ENCODE measurements around the gene MICU1. TPM values are rescaled to one million over a fixed set of nuclear protein-coding genes. Genes with fewer than 3 reads are reported as not detected.

Gene MICU1
- total and polyA plus RNA-seq, 2 of the 13 experiments (the other 11 are each of a cell fraction or from before 2014, with no cell fraction given) = 32.5 to 56.1 TPM

GRCh38 chr10:72337722-72338121, 288.2 kb downstream of the MICU1 start:
- no peak for TF ChIP-seq NFE2L1 (CRISPR knock-in tag; IDR thresholded peaks at IDR 0.05; ENCODE audit: borderline replicate concordance)
- TF ChIP-seq, protein P1, sequence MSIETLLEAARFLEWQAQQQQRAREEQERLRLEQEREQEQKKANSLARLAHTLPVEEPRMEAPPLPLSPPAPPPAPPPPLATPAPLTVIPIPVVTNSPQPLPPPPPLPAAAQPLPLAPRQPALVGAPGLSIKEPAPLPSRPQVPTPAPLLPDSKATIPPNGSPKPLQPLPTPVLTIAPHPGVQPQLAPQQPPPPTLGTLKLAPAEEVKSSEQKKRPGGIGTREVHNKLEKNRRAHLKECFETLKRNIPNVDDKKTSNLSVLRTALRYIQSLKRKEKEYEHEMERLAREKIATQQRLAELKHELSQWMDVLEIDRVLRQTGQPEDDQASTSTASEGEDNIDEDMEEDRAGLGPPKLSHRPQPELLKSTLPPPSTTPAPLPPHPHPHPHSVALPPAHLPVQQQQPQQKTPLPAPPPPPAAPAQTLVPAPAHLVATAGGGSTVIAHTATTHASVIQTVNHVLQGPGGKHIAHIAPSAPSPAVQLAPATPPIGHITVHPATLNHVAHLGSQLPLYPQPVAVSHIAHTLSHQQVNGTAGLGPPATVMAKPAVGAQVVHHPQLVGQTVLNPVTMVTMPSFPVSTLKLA (IDR thresholded peaks at IDR 0.05) = peak; percentile 55
- Histone ChIP-seq H3K79me2 (ENCODE audit: insufficient read depth, low read length) (no peaks in the 10 kb centered on the region), H3K4me1 (ENCODE audit: insufficient read depth, low read length) (peaks cover 44% of the 10 kb centered on the region), H3K4me3 (replicated peaks in 1 of 3; ENCODE audit: insufficient read depth in 1 of 3, low read depth in 2 of 3, low read length in 3 of 3) (no peak overlapping the region), H3K36me3 (replicated peaks in 1 of 2; ENCODE audit: control insufficient read depth in 1 of 2, insufficient read depth in 2 of 2, low read length in 2 of 2) (peaks cover 16 to 42% of the 10 kb centered on the region in 2 experiments), H3K9me3 (ENCODE audit: low read length) (no peaks in the 10 kb centered on the region), H3K27ac (ENCODE audit: extremely low read length, insufficient read depth, low read length) (no peak overlapping the region), H3K9ac (ENCODE audit: insufficient read depth, low read depth, low read length) (no peak overlapping the region), H2AFZ (ENCODE audit: low read length) (no peak overlapping the region), H3K4me2 (ENCODE audit: low read depth, low read length) (no peak overlapping the region), H3K27me3 (ENCODE audit: control insufficient read depth in 1 of 2, insufficient read depth in 2 of 2, low read length in 2 of 2) (no peaks in the 10 kb centered on the region), H4K20me1 (ENCODE audit: insufficient read depth, low read length) (no peaks in the 10 kb centered on the region)
- CTCF ChIA-PET (ENCODE audit: low intra/inter-chr PET ratio, low total read pairs) = interaction anchor here (1.3 to 2.0 kb wide), 2 partner anchors 212 to 290 kb away, joined by 5 to 7 read pairs; no protein-coding TSS in a partner anchor
- intact Hi-C loops (cut with micrococcal nuclease; ENCODE audit: unreplicated experiment) = loop anchor here (5.0 kb wide), 1 partner anchor 290 kb away; no protein-coding TSS in a partner anchor
- WGBS (ENCODE audit: low lambda C conversion rate) = 86% methylated on average over 9 of the region's 9 CpGs
- FAIRE-seq = peak; percentile 23
- ATAC-seq = no peak
- in situ Hi-C loops (cut with HindIII; ENCODE audit: extremely low pct_ligation_motif_present, low pct_unique_long_range_greater_than_20kb) = loop anchor here (10.0 to 25.0 kb wide), 2 partner anchors 250 to 373 kb away; partner anchors contain the start of genes CHST3 and SPOCK2
- no peak for DNase-seq (ENCODE audit: low spot score)
- POLR2A ChIA-PET = interaction anchor here (1.0 to 1.3 kb wide), 3 partner anchors 16 to 122 kb away, joined by 3 to 4 read pairs (median 3); partner anchors contain the start of genes ANAPC16, ASCC1 and DDIT4
- no TSS peak for BruUV-seq (replicated peaks)

- BruUV-seq (replicated peaks) = no TSS peak
- in situ Hi-C loops (cut with HindIII; ENCODE audit: extremely low pct_ligation_motif_present, low pct_unique_long_range_greater_than_20kb) (loop anchor here (10.0 to 25.0 kb wide), 2 partner anchors 250 to 372 kb away; partner anchors contain the start of genes CHST3 and SPOCK2), intact Hi-C loops (cut with micrococcal nuclease; ENCODE audit: unreplicated experiment) (loop anchor here (5.0 kb wide), 1 partner anchor 290 kb away; no protein-coding TSS in a partner anchor)
- POLR2A ChIA-PET = interaction anchor here (0.8 to 1.3 kb wide), 4 partner anchors 17 to 121 kb away, joined by 3 to 4 read pairs (median 4); partner anchors contain the start of genes ANAPC16, ASCC1 and DDIT4
- CTCF ChIA-PET (ENCODE audit: low intra/inter-chr PET ratio, low total read pairs) = interaction anchor here (1.3 to 2.0 kb wide), 2 partner anchors 211 to 289 kb away, joined by 5 to 7 read pairs; no protein-coding TSS in a partner anchor
- Histone ChIP-seq H3K4me1 (ENCODE audit: insufficient read depth, low read length) (peaks cover 50% of the 10 kb centered on the region), H3K4me2 (ENCODE audit: low read depth, low read length) (no peak overlapping the region), H3K27ac (ENCODE audit: extremely low read length, insufficient read depth, low read length) (no peak overlapping the region), H3K36me3 (replicated peaks in 1 of 2; ENCODE audit: control insufficient read depth in 1 of 2, insufficient read depth in 2 of 2, low read length in 2 of 2) (peaks cover 15 to 37% of the 10 kb centered on the region in 2 experiments), H3K79me2 (ENCODE audit: insufficient read depth, low read length) (no peaks in the 10 kb centered on the region), H3K27me3 (ENCODE audit: control insufficient read depth in 1 of 2, insufficient read depth in 2 of 2, low read length in 2 of 2) (no peaks in the 10 kb centered on the region), H3K4me3 (replicated peaks in 1 of 3; ENCODE audit: insufficient read depth in 1 of 3, low read depth in 2 of 3, low read length in 3 of 3) (no peak overlapping the region), H3K9me3 (ENCODE audit: low read length) (no peaks in the 10 kb centered on the region), H3K9ac (ENCODE audit: insufficient read depth, low read depth, low read length) (no peak overlapping the region), H4K20me1 (ENCODE audit: insufficient read depth, low read length) (no peaks in the 10 kb centered on the region), H2AFZ (ENCODE audit: low read length) (no peak overlapping the region)
- ATAC-seq (peak; percentile 41), FAIRE-seq (peak; percentile 46), DNase-seq (ENCODE audit: low spot score) (peak; percentile 63)
- WGBS (ENCODE audit: low lambda C conversion rate) = 27% methylated on average over 5 of the region's 5 CpGs
- TF ChIP-seq SRF (IDR thresholded peaks at IDR 0.05; ENCODE audit: low read depth, low read length) = no peak
- no peak for TF ChIP-seq MTF2 (CRISPR knock-in tag; IDR thresholded peaks at IDR 0.05; ENCODE audit: borderline replicate concordance)
- TF ChIP-seq PHF8 (CRISPR knock-in tag; IDR thresholded peaks at IDR 0.05) = no peak
- TF ChIP-seq ZNF383 (CRISPR knock-in tag; IDR thresholded peaks at IDR 0.05; ENCODE audit: borderline replicate concordance) = no peak
- TF ChIP-seq, protein P2, sequence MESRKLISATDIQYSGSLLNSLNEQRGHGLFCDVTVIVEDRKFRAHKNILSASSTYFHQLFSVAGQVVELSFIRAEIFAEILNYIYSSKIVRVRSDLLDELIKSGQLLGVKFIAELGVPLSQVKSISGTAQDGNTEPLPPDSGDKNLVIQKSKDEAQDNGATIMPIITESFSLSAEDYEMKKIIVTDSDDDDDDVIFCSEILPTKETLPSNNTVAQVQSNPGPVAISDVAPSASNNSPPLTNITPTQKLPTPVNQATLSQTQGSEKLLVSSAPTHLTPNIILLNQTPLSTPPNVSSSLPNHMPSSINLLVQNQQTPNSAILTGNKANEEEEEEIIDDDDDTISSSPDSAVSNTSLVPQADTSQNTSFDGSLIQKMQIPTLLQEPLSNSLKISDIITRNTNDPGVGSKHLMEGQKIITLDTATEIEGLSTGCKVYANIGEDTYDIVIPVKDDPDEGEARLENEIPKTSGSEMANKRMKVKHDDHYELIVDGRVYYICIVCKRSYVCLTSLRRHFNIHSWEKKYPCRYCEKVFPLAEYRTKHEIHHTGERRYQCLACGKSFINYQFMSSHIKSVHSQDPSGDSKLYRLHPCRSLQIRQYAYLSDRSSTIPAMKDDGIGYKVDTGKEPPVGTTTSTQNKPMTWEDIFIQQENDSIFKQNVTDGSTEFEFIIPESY (CRISPR knock-in tag; IDR thresholded peaks at IDR 0.05) = 0 out of 2 replicates have a peak, but pooled peaks have one; percentile 52
- TF ChIP-seq RAD21 (CRISPR knock-in tag; IDR thresholded peaks at IDR 0.05) = peak; percentile 97
- TF ChIP-seq MXI1 (IDR thresholded peaks at IDR 0.05; ENCODE audit: borderline replicate concordance, low read depth, low read length) = peak; percentile 29; the same call in 1 of the 3 replicates
- no peak for TF ChIP-seq ZNF296 (CRISPR knock-in tag; conservative IDR thresholded peaks at IDR 0.05)
Observed at GRCh38 chr10:72337039-72337629, 288.7 kb downstream of the MICU1 start.

Measured in HepG2 (cell line).